Caco-2 (cell line): ENCODE measurements around the gene SUPT3H. TPM values are rescaled to one million over a fixed set of nuclear protein-coding genes. Genes with fewer than 3 reads are reported as not detected.
"Not testable (repeated sequence)": the region's sequence is repeated elsewhere in the genome, so short reads cannot be mapped to it uniquely, and the experiment has no call there.

Source experiments
- BruUV-seq: library from RNA; stranded (reverse); fragments of 400-500 nt; replicated peaks from 2 replicates; lab custom pipeline; 2021; lab: Mats Ljungman, UMichigan
- CTCF ChIA-PET: fragments of 300-600 bp; sonication (Branson Sonifier 250); formaldehyde crosslinking; loops from one replicate; lab custom pipeline; 2022; ENCODE audit warnings: antibody characterized with exemption; lab: Charles Lee
- POLR2A ChIA-PET: fragments of 300-600 bp; sonication (Branson Sonifier 250); formaldehyde crosslinking; loops from one replicate; lab custom pipeline; 2022; ENCODE audit warnings: antibody characterized with exemption; lab: Charles Lee
- DNase-seq, 2 experiments: peaks; one replicate each; pipeline versions ENCODE4 v3.0.0 to v3.0.0-alpha.2; 2020 to 2022
- H3K27me3 ChIP-seq: replicated peaks from 2 replicates; pipeline ENCODE4 v1.6.0; 2011; ENCODE audit warnings: low read length; ENCODE audit not compliant: control insufficient read depth, insufficient read depth
- H3K36me3 ChIP-seq: 2 replicates; pipeline ENCODE4 v1.5.1; 2011; ENCODE audit warnings: low read length; ENCODE audit not compliant: control insufficient read depth, insufficient read depth
- H3K4me1 ChIP-seq: fragments of 250-450 bp; sonication (Bioruptor Pico); 2 replicates; pipeline ENCODE4 v1.5.1; 2020; ENCODE audit warnings: mild to moderate bottlenecking
- H3K4me3 ChIP-seq: 2 replicates; pipeline ENCODE4 v1.5.1; 2011; ENCODE audit warnings: low read depth, mild to moderate bottlenecking, control low read depth, low read length
- H3K9me3 ChIP-seq: fragments of 250-450 bp; sonication (Bioruptor Pico); 2 replicates; pipeline ENCODE4 v1.5.1; 2020; ENCODE audit warnings: mild to moderate bottlenecking, moderate library complexity
- H3K27ac Mint-ChIP-seq: one replicate; pipeline ENCODE4 v1.8.0; 2022; ENCODE audit warnings: mixed read lengths; ENCODE audit not compliant: unreplicated experiment
- H3K27me3 Mint-ChIP-seq: one replicate; pipeline ENCODE4 v1.8.0; 2022; ENCODE audit warnings: mixed read lengths; ENCODE audit not compliant: insufficient read depth, unreplicated experiment
- H3K36me3 Mint-ChIP-seq: one replicate; pipeline ENCODE4 v1.8.0; 2022; ENCODE audit warnings: mild to moderate bottlenecking, mixed read lengths; ENCODE audit not compliant: insufficient read depth, unreplicated experiment
- H3K4me1 Mint-ChIP-seq: one replicate; pipeline ENCODE4 v1.8.0; 2022; ENCODE audit warnings: low read depth, mixed read lengths; ENCODE audit not compliant: unreplicated experiment
- H3K4me3 Mint-ChIP-seq: one replicate; pipeline ENCODE4 v1.8.0; 2022; ENCODE audit warnings: mild to moderate bottlenecking, moderate library complexity, mixed read lengths; ENCODE audit not compliant: unreplicated experiment
- H3K9me3 Mint-ChIP-seq: one replicate; pipeline ENCODE4 v1.8.0; 2022; ENCODE audit warnings: mixed read lengths; ENCODE audit not compliant: unreplicated experiment
- intact Hi-C: fragments of 100-400 bp; cut with micrococcal nuclease; formaldehyde crosslinking; loops from one replicate; pipeline ENCODE4 v1.10.0; 2022; ENCODE audit not compliant: unreplicated experiment
- total RNA-seq: library from RNA; stranded (reverse); gene quantifications from 2 replicates; pipeline ENCODE4 v1.2.3, GENCODE V29; 2022
- TF ChIP-seq, protein P1 (sequence below), 2 experiments: fragments of 200-600 bp in 1 of 2; IDR thresholded peaks; 1 replicate in 1 of 2; 2 replicates in 1 of 2; pipeline versions ENCODE4 v1.5.1 to v1.8.0; 2011 to 2022; ENCODE audit warnings: antibody characterized with exemption in 1 of 2, control low read depth in 1 of 2, inconsistent platforms in 1 of 2, low read depth in 1 of 2, low read length in 1 of 2, mild to moderate bottlenecking in 1 of 2, moderate library complexity in 1 of 2; ENCODE audit not compliant: insufficient read depth in 1 of 2, severe bottlenecking in 1 of 2, unreplicated experiment in 1 of 2

The SUPT3H gene
- total RNA-seq, 1 experiment from 2014 or later, result 13.2 TPM

DNA sequence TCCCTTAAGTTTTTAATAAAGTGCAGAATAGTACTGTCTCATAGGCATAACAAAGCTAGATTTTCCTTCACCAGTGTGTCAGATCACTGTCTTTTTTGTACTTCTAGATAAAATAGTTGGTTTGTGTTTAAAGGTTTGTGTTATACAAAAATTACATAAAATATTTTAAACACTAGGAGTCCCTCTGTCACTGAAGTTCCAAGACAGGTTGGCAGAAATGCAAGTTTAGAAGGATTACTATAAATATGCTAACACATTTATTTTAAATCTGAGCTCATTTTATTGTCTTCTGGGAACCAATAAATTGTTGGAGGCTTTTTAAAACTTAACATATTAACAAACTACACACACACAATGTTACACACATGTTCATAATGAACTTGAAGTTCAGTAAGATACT lies 80.4 kb downstream of the SUPT3H start:
- no peaks in the 10 kb centered on the region for H3K36me3 Mint-ChIP-seq
- H3K9me3 ChIP-seq, result 0 out of 2 replicates have a peak, but pooled peaks cover 3% of the 10 kb centered on the region
- intact Hi-C loops, result no loop called here
- H3K4me1 Mint-ChIP-seq, result no peaks in the 10 kb centered on the region
- DNase-seq, result no peak
- BruUV-seq, result no TSS peak
- no peaks in the 10 kb centered on the region for H3K9me3 Mint-ChIP-seq
- H3K36me3 ChIP-seq, result no peaks in the 10 kb centered on the region
- TF ChIP-seq, protein P1, sequence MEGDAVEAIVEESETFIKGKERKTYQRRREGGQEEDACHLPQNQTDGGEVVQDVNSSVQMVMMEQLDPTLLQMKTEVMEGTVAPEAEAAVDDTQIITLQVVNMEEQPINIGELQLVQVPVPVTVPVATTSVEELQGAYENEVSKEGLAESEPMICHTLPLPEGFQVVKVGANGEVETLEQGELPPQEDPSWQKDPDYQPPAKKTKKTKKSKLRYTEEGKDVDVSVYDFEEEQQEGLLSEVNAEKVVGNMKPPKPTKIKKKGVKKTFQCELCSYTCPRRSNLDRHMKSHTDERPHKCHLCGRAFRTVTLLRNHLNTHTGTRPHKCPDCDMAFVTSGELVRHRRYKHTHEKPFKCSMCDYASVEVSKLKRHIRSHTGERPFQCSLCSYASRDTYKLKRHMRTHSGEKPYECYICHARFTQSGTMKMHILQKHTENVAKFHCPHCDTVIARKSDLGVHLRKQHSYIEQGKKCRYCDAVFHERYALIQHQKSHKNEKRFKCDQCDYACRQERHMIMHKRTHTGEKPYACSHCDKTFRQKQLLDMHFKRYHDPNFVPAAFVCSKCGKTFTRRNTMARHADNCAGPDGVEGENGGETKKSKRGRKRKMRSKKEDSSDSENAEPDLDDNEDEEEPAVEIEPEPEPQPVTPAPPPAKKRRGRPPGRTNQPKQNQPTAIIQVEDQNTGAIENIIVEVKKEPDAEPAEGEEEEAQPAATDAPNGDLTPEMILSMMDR (IDR thresholded peaks at IDR 0.05; ENCODE audit: insufficient read depth in 1 of 2, low read depth in 1 of 2, low read length in 1 of 2, severe bottlenecking in 1 of 2, unreplicated experiment in 1 of 2), result no peak
- H3K27ac Mint-ChIP-seq, result no peak overlapping the region
- no peaks in the 10 kb centered on the region for H3K27me3 Mint-ChIP-seq
- ChIA-PET POLR2A (no interaction called here), CTCF (no interaction called here)
- H3K27me3 ChIP-seq, result no peaks in the 10 kb centered on the region
- no peak overlapping the region for H3K4me3 ChIP-seq
- H3K4me1 ChIP-seq, result no peaks in the 10 kb centered on the region
- no peak overlapping the region for H3K4me3 Mint-ChIP-seq

DNA sequence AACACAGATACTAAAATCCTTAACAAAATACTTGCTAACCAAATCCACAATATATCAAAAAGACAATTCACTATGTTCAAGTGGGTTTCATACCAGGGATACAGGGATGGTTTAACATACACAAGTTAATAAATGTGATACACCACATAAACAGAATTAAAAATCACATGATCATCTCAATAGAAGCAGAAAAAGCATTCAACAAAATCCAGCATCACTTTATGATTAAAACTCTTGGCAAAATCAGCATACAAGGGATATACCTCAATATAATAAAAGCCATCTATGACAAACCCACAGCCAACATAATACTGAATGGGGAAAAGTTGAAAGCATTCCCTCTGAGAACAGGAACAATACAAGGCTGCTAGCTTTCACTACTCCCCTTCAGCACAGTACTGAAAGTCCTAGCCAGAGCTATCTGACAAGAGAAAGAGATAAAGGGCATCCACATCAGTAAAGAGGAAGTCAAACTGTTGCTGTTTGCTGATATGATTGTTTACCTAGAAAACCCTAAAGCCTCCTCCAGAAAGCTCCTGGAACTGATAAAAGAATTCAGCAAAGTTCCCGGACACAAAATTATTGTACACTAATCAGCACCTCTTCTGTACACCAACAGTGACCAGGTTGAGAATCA lies 83.6 kb downstream of the SUPT3H start:
- H3K36me3 ChIP-seq, H3K27ac Mint-ChIP-seq, H3K36me3 Mint-ChIP-seq, H3K4me3 ChIP-seq, H3K4me3 Mint-ChIP-seq, H3K4me1 ChIP-seq, H3K27me3 ChIP-seq, H3K9me3 Mint-ChIP-seq, DNase-seq, CTCF ChIA-PET, BruUV-seq, POLR2A ChIA-PET, H3K9me3 ChIP-seq, intact Hi-C loops, H3K4me1 Mint-ChIP-seq, H3K27me3 Mint-ChIP-seq: not testable (repeated sequence)

DNA sequence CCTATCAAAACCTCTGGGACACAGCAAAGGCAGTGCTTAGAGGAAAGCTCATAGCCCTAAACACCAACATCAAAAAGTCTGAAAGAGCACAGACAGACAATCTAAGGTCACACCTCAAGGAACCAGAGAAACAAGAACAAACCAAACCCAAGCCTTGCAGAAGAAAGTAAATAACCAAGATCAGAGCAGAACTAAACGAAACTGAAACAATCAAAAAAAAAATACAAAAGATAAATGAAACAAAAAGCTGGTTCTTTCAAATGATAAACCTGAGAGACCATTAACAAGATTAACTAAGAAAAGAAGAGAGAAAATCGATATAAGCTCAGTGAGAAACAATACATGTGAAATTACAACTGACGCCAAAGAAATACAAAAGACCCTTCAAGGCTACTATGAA lies 84.4 kb downstream of the SUPT3H start:
- Mint-ChIP-seq H3K36me3 (no peaks in the 10 kb centered on the region), H3K27me3 (no peaks in the 10 kb centered on the region), H3K4me1 (no peaks in the 10 kb centered on the region), H3K4me3 (no peak overlapping the region), H3K27ac (no peak overlapping the region), H3K9me3 (no peaks in the 10 kb centered on the region)
- H3K27me3 ChIP-seq, result no peaks in the 10 kb centered on the region
- POLR2A ChIA-PET, result no interaction called here
- H3K4me3 ChIP-seq, result no peak overlapping the region
- TF ChIP-seq, protein P1 (IDR thresholded peaks at IDR 0.05; ENCODE audit: insufficient read depth in 1 of 2, low read depth in 1 of 2, low read length in 1 of 2, severe bottlenecking in 1 of 2, unreplicated experiment in 1 of 2), result no peak
- intact Hi-C loops, result no loop called here
- no peaks in the 10 kb centered on the region for H3K36me3 ChIP-seq
- CTCF ChIA-PET, result no interaction called here
- no TSS peak for BruUV-seq
- no peaks in the 10 kb centered on the region for H3K4me1 ChIP-seq
- H3K9me3 ChIP-seq, result 0 out of 2 replicates have a peak, but pooled peaks cover 3% of the 10 kb centered on the region
- no peak for DNase-seq
